Activated T-cell treated with anti-CD3 and anti-CD28 coated beads for 24 hours (primary cell): ENCODE measurements around the gene HLA-A.

Experiments used
- DNase-seq: peaks from one replicate; pipeline ENCODE4 v3.0.0-alpha.2; 2020; ENCODE audit warnings: low read depth

The HLA-A gene

GRCh38 chr6:29935273-29935955, 6.9 kb upstream of the HLA-A start:
- DNase-seq = no peak

GRCh38 chr6:29938746-29939508, 3.4 kb upstream of the HLA-A start:
- DNase-seq = no peak

- DNase-seq = no peak
Measured at GRCh38 chr6:29941016-29941415, 1.3 kb upstream of the HLA-A start.

GRCh38 chr6:29941471-29941870, 861 bp upstream of the HLA-A start:
- no peak for DNase-seq

- no peak for DNase-seq
Measured at GRCh38 chr6:29941916-29942274, 437 bp upstream of the HLA-A start.

DNA sequence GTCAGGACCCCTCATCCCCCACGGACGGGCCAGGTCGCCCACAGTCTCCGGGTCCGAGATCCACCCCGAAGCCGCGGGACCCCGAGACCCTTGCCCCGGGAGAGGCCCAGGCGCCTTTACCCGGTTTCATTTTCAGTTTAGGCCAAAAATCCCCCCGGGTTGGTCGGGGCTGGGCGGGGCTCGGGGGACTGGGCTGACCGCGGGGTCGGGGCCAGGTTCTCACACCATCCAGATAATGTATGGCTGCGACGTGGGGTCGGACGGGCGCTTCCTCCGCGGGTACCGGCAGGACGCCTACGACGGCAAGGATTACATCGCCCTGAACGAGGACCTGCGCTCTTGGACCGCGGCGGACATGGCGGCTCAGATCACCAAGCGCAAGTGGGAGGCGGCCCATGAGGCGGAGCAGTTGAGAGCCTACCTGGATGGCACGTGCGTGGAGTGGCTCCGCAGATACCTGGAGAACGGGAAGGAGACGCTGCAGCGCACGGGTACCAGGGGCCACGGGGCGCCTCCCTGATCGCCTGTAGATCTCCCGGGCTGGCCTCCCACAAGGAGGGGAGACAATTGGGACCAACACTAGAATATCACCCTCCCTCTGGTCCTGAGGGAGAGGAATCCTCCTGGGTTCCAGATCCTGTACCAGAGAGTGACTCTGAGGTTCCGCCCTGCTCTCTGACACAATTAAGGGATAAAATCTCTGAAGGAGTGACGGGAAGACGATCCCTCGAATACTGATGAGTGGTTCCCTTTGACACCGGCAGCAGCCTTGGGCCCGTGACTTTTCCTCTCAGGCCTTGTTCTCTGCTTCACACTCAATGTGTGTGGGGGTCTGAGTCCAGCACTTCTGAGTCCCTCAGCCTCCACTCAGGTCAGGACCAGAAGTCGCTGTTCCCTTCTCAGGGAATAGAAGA, 978 bp downstream of the HLA-A start:
- no peak for DNase-seq

GRCh38 chr6:29945281-29945820, 3.0 kb downstream of the HLA-A start:
- no peak for DNase-seq

DNA sequence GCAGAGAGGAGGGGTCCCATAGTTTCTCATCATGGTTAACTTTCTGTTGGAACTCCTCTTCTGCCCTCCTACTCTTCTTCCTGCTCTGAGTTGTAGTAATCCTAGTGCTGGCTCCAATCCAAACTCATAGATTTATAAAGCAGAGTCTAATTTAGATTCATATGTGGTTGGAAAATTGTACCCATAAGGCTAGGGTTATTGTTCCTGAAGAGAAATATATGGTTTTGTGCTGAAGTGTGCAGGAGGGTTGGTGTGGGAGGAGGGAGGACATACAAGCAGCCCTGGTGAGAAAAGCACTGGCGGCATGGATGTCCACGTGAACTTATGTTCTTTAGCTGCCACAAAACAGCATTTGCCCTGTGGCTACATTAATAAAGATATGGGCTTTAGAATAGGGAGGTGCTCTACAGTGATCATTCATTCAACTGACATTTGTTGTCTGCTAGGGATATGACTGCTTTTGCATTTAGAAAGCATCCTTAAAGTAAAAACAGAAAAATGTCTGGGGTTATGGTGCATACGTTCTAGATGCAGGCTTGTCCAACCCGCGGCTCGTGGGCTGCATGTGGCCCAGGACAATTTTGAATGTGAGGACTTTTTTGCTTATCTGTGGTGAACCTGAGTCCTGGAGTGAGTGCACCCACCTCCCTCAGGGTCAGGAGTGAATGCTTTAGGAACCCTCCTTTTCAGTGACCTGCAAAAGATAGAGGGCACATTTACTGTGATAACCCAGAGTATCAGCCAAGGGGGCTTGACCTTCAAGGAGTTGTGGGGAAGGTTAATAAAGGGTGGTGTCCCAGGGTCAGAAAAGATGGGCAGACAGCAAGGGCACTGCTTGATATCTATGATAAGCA, 4.1 kb downstream of the HLA-A start:
- no peak for DNase-seq

- no peak for DNase-seq
Measured at GRCh38 chr6:29947077-29947980, 5.0 kb downstream of the HLA-A start.

GRCh38 chr6:29948277-29948676, 5.9 kb downstream of the HLA-A start:
- no peak for DNase-seq

DNA sequence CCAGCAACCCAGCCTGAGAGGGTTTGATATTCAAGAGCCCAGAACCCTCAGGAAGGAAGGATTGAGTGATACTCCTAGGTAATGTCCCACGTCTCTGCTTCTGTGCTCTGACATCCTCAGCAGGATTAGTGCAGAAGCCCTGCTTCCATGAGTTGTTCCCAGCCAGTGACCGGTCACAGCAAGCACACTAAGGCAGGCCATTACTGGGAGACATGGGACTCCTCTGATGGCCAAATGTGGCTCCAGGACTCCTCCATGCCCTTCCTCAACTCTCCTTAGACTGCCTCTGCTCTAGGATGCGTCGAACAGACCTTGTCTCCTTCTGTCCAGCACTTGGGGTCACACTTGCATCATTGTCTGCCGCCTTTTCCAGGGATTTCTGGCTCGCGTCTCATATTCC, 7.6 kb downstream of the HLA-A start:
- no peak for DNase-seq

DNA sequence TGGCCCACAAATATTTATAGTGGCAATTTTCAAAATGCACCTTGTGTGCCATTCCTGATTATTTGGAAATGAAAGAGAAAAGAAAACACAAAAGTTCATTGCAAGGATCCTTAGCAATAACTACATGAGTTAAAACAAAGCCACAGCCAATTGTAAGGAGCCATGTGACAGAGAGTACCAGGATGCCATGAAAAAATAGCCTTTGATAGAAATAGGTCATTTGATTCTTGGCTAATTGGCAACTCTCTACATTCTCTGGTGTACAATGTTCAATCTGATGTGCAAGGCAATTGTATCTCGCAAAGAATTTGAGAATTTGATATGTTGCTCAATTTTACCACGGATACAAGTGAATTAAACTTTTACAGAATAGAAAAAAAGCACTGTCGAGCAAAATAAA, 9.6 kb downstream of the HLA-A start:
- no peak for DNase-seq

DNA sequence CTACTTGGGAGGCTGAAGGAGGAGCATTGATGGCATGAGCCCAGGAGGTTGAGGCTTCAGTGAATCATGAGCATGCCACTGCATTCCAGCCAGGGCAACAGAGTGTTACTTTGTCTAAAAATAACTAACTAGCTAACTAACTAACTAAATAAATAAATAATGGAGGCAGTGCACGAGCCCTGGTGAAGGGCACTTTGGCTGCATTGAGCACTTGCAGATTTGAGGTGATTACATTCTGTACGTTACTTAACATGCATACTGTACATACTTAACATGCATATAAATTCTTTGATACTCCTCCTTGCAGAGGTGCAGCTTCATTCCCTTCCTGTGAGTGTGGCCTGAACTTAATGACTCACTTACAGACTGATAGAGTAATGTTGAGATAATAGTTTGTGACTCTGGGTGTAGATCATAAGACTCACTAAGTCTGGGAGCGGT, 10.7 kb downstream of the HLA-A start:
- no peak for DNase-seq

- no peak for DNase-seq
Measured at GRCh38 chr6:29953686-29954085, 11.4 kb downstream of the HLA-A start.

DNA sequence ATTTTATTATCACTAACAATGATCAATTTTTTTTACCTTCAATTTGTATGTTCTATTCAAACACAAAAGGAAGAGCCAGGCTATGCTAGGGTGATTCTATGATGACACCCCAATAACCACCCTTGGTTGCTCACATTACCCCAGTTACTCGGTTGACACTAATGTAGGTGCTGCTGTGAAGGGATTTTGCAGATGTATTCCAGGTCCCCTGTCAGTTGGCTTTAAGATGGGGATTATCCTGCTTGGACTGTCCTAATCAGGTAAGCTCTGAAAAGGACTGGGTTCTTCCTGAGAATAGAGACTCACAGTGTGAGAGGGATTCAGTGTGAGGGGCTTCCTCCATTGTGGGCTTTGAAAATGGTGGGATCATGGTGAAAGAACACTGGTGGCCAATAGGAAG, 11.9 kb downstream of the HLA-A start:
- no peak for DNase-seq

DNA sequence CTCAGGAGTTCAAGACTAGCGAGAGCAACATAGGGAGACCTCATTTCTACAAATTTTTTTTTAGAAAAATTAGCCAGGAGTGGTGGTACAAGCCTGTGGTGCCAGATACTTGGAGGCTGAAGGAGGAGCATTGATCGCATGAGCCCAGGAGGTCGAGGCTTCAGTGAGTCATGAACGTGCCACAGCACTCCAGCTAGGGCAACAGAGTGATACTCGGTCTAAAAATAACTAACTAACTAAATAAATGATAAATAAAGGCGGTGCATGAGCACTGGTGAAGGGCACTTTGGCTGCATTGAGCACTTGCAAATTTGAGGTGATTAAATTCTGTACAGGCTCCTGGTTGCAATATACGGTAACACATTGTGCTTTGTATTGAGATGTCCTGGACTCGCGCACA, 13.5 kb downstream of the HLA-A start:
- no peak for DNase-seq

DNA sequence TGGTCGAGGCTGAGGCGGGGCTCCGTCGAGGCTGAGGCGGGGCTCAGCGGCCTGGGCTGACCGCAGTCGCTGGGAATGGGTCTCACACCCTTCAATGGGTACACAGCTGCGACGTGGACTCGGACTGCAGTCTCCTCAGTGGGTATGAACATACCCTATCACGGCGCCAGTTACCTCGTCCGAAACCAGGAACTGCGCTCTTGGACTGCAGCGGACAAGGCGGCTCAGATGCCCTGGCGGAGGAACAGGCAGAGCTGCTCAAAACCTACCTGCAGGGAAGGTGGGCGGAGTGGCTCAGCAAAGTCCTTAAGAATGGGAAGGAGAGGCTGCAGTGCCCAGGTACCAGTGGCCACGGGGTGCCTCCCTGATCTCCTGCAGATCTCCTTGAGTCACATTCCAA, 14.2 kb downstream of the HLA-A start:
- no peak for DNase-seq

GRCh38 chr6:29958046-29958445, 15.7 kb downstream of the HLA-A start:
- no peak for DNase-seq

DNA sequence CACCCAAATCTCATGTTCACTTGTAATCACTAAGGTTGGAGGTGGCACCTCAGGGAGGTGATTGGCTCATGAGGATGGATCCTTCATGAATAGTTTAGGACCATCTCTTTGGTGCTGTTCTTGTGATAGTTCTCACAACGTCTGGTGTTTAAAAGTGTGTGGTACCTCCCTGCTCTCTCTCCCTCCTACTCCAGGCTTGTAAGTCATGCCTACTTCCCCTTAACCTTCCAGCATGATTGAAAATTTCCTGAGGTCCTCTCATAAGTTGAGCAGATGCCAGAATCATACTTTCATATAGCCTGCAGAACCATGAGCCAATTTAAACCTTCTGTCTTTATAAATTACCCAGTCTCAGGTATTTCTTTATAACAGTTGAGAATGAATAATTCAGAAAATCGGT, 16.6 kb downstream of the HLA-A start:
- no peak for DNase-seq

DNA sequence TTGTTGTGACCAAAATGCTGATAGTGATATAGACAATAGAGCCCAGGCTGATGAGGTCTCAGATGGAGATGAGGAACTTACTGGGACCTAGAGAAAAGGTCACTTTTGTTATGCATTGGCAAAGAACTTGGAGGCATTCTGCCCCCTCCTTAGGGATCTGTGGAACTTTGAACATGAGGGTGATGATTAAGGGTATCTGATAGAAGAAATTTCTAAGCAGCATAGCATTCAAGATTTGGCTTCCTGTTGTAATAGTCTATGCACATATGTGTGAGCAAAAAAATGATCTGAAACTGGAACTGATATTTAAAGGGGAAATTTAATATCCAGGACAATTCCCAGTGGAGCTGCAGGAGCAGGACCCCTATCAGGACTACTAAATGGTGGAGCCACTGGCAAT, 17.1 kb downstream of the HLA-A start:
- DNase-seq = no peak

DNA sequence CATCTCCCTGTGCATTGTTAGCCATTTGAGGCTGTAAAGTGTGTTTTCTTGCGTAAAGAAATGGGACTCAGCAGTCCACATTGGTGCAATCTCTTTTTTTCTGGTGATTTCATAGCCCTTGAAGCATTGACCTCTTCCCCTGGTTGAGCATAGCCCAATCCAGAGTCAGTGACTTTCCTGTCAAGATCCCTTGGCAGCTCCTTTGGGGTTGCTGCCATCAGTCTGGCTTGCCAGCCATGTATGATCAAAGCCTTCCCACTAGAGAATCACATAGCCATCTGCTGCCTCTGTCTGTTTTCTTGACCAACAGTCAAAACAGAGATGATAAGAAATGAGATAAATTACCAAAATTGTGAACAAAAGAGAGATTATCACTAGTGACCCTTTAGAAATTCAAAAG, 19.6 kb downstream of the HLA-A start:
- no peak for DNase-seq
